OCI-LY1 (cell line): Measurements from ENCODE around the gene MRPS31.

ENCODE experiments used
- H2AFZ ChIP-seq: fragments of 200-600 bp; sonication (generic), shearing (Covaris generic); 2 replicates; pipeline ENCODE4 v1.6.0; 2014; ENCODE audit warnings: antibody characterized with exemption, mild to moderate bottlenecking, low read length
- H3F3A ChIP-seq: fragments of 200-600 bp; sonication (generic), shearing (Covaris generic); 2 replicates; pipeline ENCODE4 v1.6.0; 2014; ENCODE audit warnings: mild to moderate bottlenecking, antibody characterized with exemption, low read length, moderate library complexity; ENCODE audit not compliant: insufficient read depth
- H3K27ac ChIP-seq: fragments of 200-600 bp; sonication (generic); 2 replicates; pipeline ENCODE4 v1.5.1; 2014; ENCODE audit warnings: low read length, mixed run types, mild to moderate bottlenecking, low read depth; ENCODE audit not compliant: poor library complexity, severe bottlenecking
- H3K27me3 ChIP-seq: fragments of 200-600 bp; sonication (generic); 2 replicates; pipeline ENCODE4 v1.6.0; 2014; ENCODE audit warnings: antibody characterized with exemption, mild to moderate bottlenecking, low read length, moderate library complexity; ENCODE audit not compliant: insufficient read depth
- H3K36me3 ChIP-seq: fragments of 200-600 bp; sonication (generic); 2 replicates; pipeline ENCODE4 v1.6.1; 2014; ENCODE audit warnings: mild to moderate bottlenecking, antibody characterized with exemption, low read length, moderate library complexity, mixed read lengths; ENCODE audit not compliant: insufficient read depth
- H3K4me1 ChIP-seq: fragments of 200-600 bp; sonication (generic); 2 replicates; pipeline ENCODE4 v1.5.1; 2014; ENCODE audit warnings: mild to moderate bottlenecking, low read length, moderate library complexity; ENCODE audit not compliant: insufficient read depth, severe bottlenecking
- H3K4me2 ChIP-seq: fragments of 200-600 bp; sonication (generic), shearing (Covaris generic); 2 replicates; pipeline ENCODE4 v1.6.1; 2014; ENCODE audit warnings: low read length
- H3K4me3 ChIP-seq: fragments of 200-600 bp; sonication (generic); 2 replicates; pipeline ENCODE4 v1.5.1; 2014; ENCODE audit warnings: low read length, low read depth, mild to moderate bottlenecking, mixed read lengths; ENCODE audit not compliant: poor library complexity, severe bottlenecking
- H3K79me2 ChIP-seq: fragments of 200-600 bp; shearing (Covaris generic); 2 replicates; pipeline ENCODE4 v1.6.1; 2016; ENCODE audit warnings: mixed run types, low read length, mixed read lengths; ENCODE audit not compliant: insufficient read depth
- H3K9ac ChIP-seq: fragments of 200-600 bp; sonication (generic), shearing (Covaris generic); 2 replicates; pipeline ENCODE4 v1.6.1; 2014; ENCODE audit warnings: mild to moderate bottlenecking, low read length, mixed read lengths
- H3K9me2 ChIP-seq: fragments of 200-600 bp; sonication (generic), shearing (Covaris generic); 2 replicates; pipeline ENCODE4 v1.6.1; 2014; ENCODE audit warnings: low read depth, mild to moderate bottlenecking, low read length, mixed read lengths
- H3K9me3 ChIP-seq: fragments of 200-600 bp; shearing (Covaris generic); 2 replicates; pipeline ENCODE4 v1.6.1; 2014; ENCODE audit warnings: low read length, mixed read lengths
- H4K20me1 ChIP-seq: fragments of 200-600 bp; sonication (generic), shearing (Covaris generic); 2 replicates; pipeline ENCODE4 v1.6.0; 2016; ENCODE audit warnings: mild to moderate bottlenecking, low read length; ENCODE audit not compliant: insufficient read depth
- CTCF ChIP-seq: fragments of 200-600 bp; sonication (generic), shearing (Covaris generic); IDR thresholded peaks from 2 replicates; pipeline ENCODE4 v1.5.1; 2017; ENCODE audit warnings: mild to moderate bottlenecking, antibody characterized with exemption, low read length, moderate library complexity, mixed read lengths
- EZH2 ChIP-seq: fragments of 200-600 bp; sonication (generic), shearing (Covaris generic); IDR thresholded peaks from 2 replicates; pipeline ENCODE4 v1.8.0; 2017; ENCODE audit warnings: borderline replicate concordance, mixed run types, mild to moderate bottlenecking, antibody characterized with exemption, low read length, moderate library complexity, mixed read lengths

The MRPS31 gene

GRCh38 chr13:40758811-40759210 is 12.2 kb downstream of the MRPS31 start:
- no peaks in the 10 kb centered on the region for H4K20me1 ChIP-seq
- H3K79me2 ChIP-seq, result no peaks in the 10 kb centered on the region
- no peaks in the 10 kb centered on the region for H3K9me3 ChIP-seq
- TF ChIP-seq CTCF, result no peak
- no peak for TF ChIP-seq EZH2
- peaks cover 44% of the 10 kb centered on the region for H3K4me1 ChIP-seq
- no peaks in the 10 kb centered on the region for H3K9me2 ChIP-seq
- no peaks in the 10 kb centered on the region for H3K27me3 ChIP-seq
- peak overlapping the region; percentile 71 for H3K27ac ChIP-seq
- H3F3A ChIP-seq, result no peaks in the 10 kb centered on the region; the same call in 1 of the 2 replicates
- peaks cover 65% of the 10 kb centered on the region for H3K36me3 ChIP-seq
- no peak overlapping the region for H2AFZ ChIP-seq
- no peak overlapping the region for H3K4me3 ChIP-seq
- H3K9ac ChIP-seq, result no peak overlapping the region
- no peak overlapping the region for H3K4me2 ChIP-seq

GRCh38 chr13:40756042-40756441 is 14.9 kb downstream of the MRPS31 start:
- Histone ChIP-seq H3K36me3 (peaks cover 74% of the 10 kb centered on the region), H3K9me2 (no peaks in the 10 kb centered on the region), H3K79me2 (no peaks in the 10 kb centered on the region), H3K4me2 (peak overlapping the region; percentile 29; the same call in 1 of the 2 replicates), H4K20me1 (no peaks in the 10 kb centered on the region), H3K27ac (peak overlapping the region; percentile 64), H3K4me3 (no peak overlapping the region), H3K9ac (no peak overlapping the region), H3K27me3 (no peaks in the 10 kb centered on the region), H3F3A (no peaks in the 10 kb centered on the region; the same call in 1 of the 2 replicates), H3K4me1 (peaks cover 44% of the 10 kb centered on the region), H2AFZ (no peak overlapping the region), H3K9me3 (no peaks in the 10 kb centered on the region)
- TF ChIP-seq CTCF (no peak), EZH2 (no peak)

DNA sequence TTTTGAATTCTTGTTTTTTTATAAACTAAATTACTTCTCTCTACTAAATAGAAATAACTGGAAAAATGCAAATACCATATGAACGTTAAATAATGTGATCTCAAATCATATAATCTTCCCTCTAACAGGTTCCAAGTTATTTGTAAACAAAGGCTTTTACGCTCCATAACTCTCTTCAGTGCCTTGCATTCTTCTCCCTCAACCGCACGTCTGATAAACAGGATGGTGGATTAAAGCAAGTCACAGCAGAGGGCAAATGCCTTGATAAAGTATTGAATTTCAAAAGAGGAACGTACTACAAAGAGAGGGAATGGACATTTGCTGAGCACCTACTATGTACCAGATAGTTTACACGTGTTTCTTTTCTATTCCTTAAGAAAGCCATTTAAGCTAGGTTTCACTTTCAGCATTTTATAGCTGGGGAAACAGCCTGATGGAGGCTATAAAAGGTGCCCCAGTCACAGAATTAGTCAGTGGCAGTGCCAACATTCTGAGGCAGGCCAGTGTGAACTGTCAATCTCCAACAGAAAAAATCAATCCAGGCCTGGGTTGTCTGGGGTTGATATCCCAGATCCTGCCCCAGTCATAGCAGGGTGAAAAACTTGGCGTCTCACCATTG is 15.8 kb downstream of the MRPS31 start:
- no peaks in the 10 kb centered on the region for H3K27me3 ChIP-seq
- H3K9me3 ChIP-seq, result no peaks in the 10 kb centered on the region
- H3K36me3 ChIP-seq, result peaks cover 71% of the 10 kb centered on the region
- H3K4me2 ChIP-seq, result peak overlapping the region; percentile 50; the same call in 1 of the 2 replicates
- TF ChIP-seq EZH2, result no peak
- TF ChIP-seq CTCF, result no peak
- H2AFZ ChIP-seq, result no peak overlapping the region
- no peaks in the 10 kb centered on the region for H3K79me2 ChIP-seq
- H3K4me3 ChIP-seq, result no peak overlapping the region
- no peaks in the 10 kb centered on the region for H4K20me1 ChIP-seq
- no peaks in the 10 kb centered on the region for H3F3A ChIP-seq
- H3K9me2 ChIP-seq, result no peaks in the 10 kb centered on the region
- H3K4me1 ChIP-seq, result peaks cover 44% of the 10 kb centered on the region
- peak overlapping the region; percentile 44 for H3K9ac ChIP-seq
- H3K27ac ChIP-seq, result peak overlapping the region; percentile 56
